ENCODE measurements around the gene KLHL22. TPM values are rescaled to one million over a fixed set of nuclear protein-coding genes. Genes with fewer than 3 reads are reported as not detected.
"Not testable (repeated sequence)": the region's sequence is repeated elsewhere in the genome, so short reads cannot be mapped to it uniquely, and the experiment has no call there.

The KLHL22 gene
- total RNA-seq, 1 experiment from 2014 or later = 23.6 TPM

- in situ Hi-C loops (cut with HindIII; ENCODE audit: low pct_unique_long_range_greater_than_20kb, low sequenced_read_pairs) = no loop called here
- no peak for DNase-seq (ENCODE audit: low read depth)
Measured at GRCh38 chr22:20458530-20459151, 37.0 kb downstream of the KLHL22 start.

- DNase-seq (ENCODE audit: low read depth) = no peak
- in situ Hi-C loops (cut with HindIII; ENCODE audit: low pct_unique_long_range_greater_than_20kb, low sequenced_read_pairs) = no loop called here
Measured at GRCh38 chr22:20457506-20458240, 37.9 kb downstream of the KLHL22 start.

GRCh38 chr22:20456722-20457076, 38.9 kb downstream of the KLHL22 start:
- no peak for DNase-seq (ENCODE audit: low read depth)

GRCh38 chr22:20456064-20456721, 39.4 kb downstream of the KLHL22 start:
- peak; percentile 64 for DNase-seq (ENCODE audit: low read depth)
- in situ Hi-C loops (cut with HindIII; ENCODE audit: low pct_unique_long_range_greater_than_20kb, low sequenced_read_pairs) = no loop called here

More at GRCh38 chr22:20456722-20457076, 38.9 kb downstream of the KLHL22 start:
- in situ Hi-C loops (cut with HindIII; ENCODE audit: low pct_unique_long_range_greater_than_20kb, low sequenced_read_pairs) = no loop called here

GRCh38 chr22:20455709-20456063, 39.9 kb downstream of the KLHL22 start:
- DNase-seq (ENCODE audit: low read depth) = no peak
- in situ Hi-C loops (cut with HindIII; ENCODE audit: low pct_unique_long_range_greater_than_20kb, low sequenced_read_pairs) = no loop called here

GRCh38 chr22:20453222-20453621, 42.4 kb downstream of the KLHL22 start:
- DNase-seq (ENCODE audit: low read depth) = no peak
- in situ Hi-C loops (cut with HindIII; ENCODE audit: low pct_unique_long_range_greater_than_20kb, low sequenced_read_pairs) = no loop called here

- in situ Hi-C loops (cut with HindIII; ENCODE audit: low pct_unique_long_range_greater_than_20kb, low sequenced_read_pairs) = no loop called here
- DNase-seq (ENCODE audit: low read depth) = no peak
Measured at GRCh38 chr22:20451920-20452319, 43.7 kb downstream of the KLHL22 start.

GRCh38 chr22:20451129-20451778, 44.3 kb downstream of the KLHL22 start:
- DNase-seq (ENCODE audit: low read depth); in situ Hi-C loops (cut with HindIII; ENCODE audit: low pct_unique_long_range_greater_than_20kb, low sequenced_read_pairs): not testable (repeated sequence)

- in situ Hi-C loops (cut with HindIII; ENCODE audit: low pct_unique_long_range_greater_than_20kb, low sequenced_read_pairs) = no loop called here
- DNase-seq (ENCODE audit: low read depth) = no peak
Measured at GRCh38 chr22:20450551-20450906, 45.1 kb downstream of the KLHL22 start.

GRCh38 chr22:20449819-20450550, 45.6 kb downstream of the KLHL22 start:
- in situ Hi-C loops (cut with HindIII; ENCODE audit: low pct_unique_long_range_greater_than_20kb, low sequenced_read_pairs) = no loop called here
- DNase-seq (ENCODE audit: low read depth) = no peak

- in situ Hi-C loops (cut with HindIII; ENCODE audit: low pct_unique_long_range_greater_than_20kb, low sequenced_read_pairs) = no loop called here
- no peak for DNase-seq (ENCODE audit: low read depth)
Measured at GRCh38 chr22:20448630-20449029, 47.0 kb downstream of the KLHL22 start.

- no peak for DNase-seq (ENCODE audit: low read depth)
- in situ Hi-C loops (cut with HindIII; ENCODE audit: low pct_unique_long_range_greater_than_20kb, low sequenced_read_pairs) = no loop called here
Measured at GRCh38 chr22:20446383-20446970, 49.1 kb downstream of the KLHL22 start.

GRCh38 chr22:20444325-20444724, 51.3 kb downstream of the KLHL22 start:
- in situ Hi-C loops (cut with HindIII; ENCODE audit: low pct_unique_long_range_greater_than_20kb, low sequenced_read_pairs) = no loop called here

GRCh38 chr22:20442485-20443284, 52.9 kb downstream of the KLHL22 start:
- DNase-seq (ENCODE audit: low read depth) = no peak
- in situ Hi-C loops (cut with HindIII; ENCODE audit: low pct_unique_long_range_greater_than_20kb, low sequenced_read_pairs) = no loop called here

More at GRCh38 chr22:20444325-20444724, 51.3 kb downstream of the KLHL22 start:
- no peak for DNase-seq (ENCODE audit: low read depth)

- no peak for DNase-seq (ENCODE audit: low read depth)
- in situ Hi-C loops (cut with HindIII; ENCODE audit: low pct_unique_long_range_greater_than_20kb, low sequenced_read_pairs) = no loop called here
Measured at GRCh38 chr22:20441631-20442484, 53.7 kb downstream of the KLHL22 start.

Measured in Caki2 (cell line).